Body of pancreas (tissue), 4 donors: ENCODE measurements around the gene KRTAP4-16. TPM values are rescaled to one million over a fixed set of nuclear protein-coding genes. Genes with fewer than 3 reads are reported as not detected.

Source experiments
- ATAC-seq: fragments of 150-250 bp; one replicate; pipeline ENCODE4 v1.9.1; 2016
- DNase-seq, 4 donors: peaks; one replicate each; pipeline ENCODE4 v3.0.0-alpha.2; 2019
- H3K27ac ChIP-seq, 4 donors: fragments of 200-600 bp; sonication (generic); 1 replicate in 3 of 4; 2 replicates in 1 of 4; pipeline versions ENCODE4 v1.5.1 to v1.6.1; 2016 to 2019; ENCODE audit warnings: mild to moderate bottlenecking in 1 of 4, mixed read lengths in 1 of 4, moderate library complexity in 1 of 4
- H3K27me3 ChIP-seq, 2 donors: fragments of 200-600 bp; sonication (generic); one replicate each; pipeline ENCODE4 v1.6.0; 2016; ENCODE audit warnings: mild to moderate bottlenecking in 1 of 2
- H3K36me3 ChIP-seq, 2 donors: fragments of 200-600 bp; sonication (generic); replicated peaks in 1 of 2; 2 replicates each; pipeline ENCODE4 v1.5.1; 2016; ENCODE audit warnings: low read depth in 2 of 2; ENCODE audit not compliant: insufficient read depth in 1 of 2
- H3K4me1 ChIP-seq: fragments of 200-600 bp; sonication (generic); one replicate; pipeline ENCODE4 v1.6.0; 2016
- H3K4me3 ChIP-seq, 2 donors: fragments of 200-600 bp; sonication (generic); 1 replicate in 1 of 2; 2 replicates in 1 of 2; pipeline ENCODE4 v1.5.1; 2016 to 2019
- H3K9me3 ChIP-seq, 3 donors: fragments of 200-600 bp; sonication (generic); 1 replicate in 2 of 3; 2 replicates in 1 of 3; pipeline ENCODE4 v1.5.1; 2016
- POLR2A ChIP-seq, 3 donors: fragments of 450-650 bp; IDR thresholded peaks; one replicate each; pipeline ENCODE4 v1.6.1; 2016; ENCODE audit warnings: antibody characterized with exemption in 3 of 3, mild to moderate bottlenecking in 2 of 3
- WGBS, 2 donors: methylation state at CpG; one replicate each; pipeline ENCODE4 v1.1.5; 2017; 5-methylcytosine and 5-hydroxymethylcytosine counted together
- intact Hi-C: fragments of 100-400 bp; cut with DNase I; formaldehyde crosslinking; loops from one replicate; pipeline ENCODE4 v1.15.1; 2023
- total RNA-seq, 2 donors: library from RNA; depleted of rRNA; stranded (reverse); fragments of >200 nt; gene quantifications; one replicate each; pipeline ENCODE4 v1.1.0, GENCODE V29; 2016
- TF ChIP-seq, protein P1 (sequence below), 7 experiments: fragments of 450-650 bp in 4 of 7; fragments of 200-600 bp in 3 of 7; sonication (generic) in 3 of 7; IDR thresholded peaks; one replicate each; pipeline ENCODE4 v1.5.1; 2016 to 2019; ENCODE audit warnings: antibody characterized with exemption in 7 of 7

The KRTAP4-16 gene
- total RNA-seq, 2 donors from 2014 or later = not detected

DNA sequence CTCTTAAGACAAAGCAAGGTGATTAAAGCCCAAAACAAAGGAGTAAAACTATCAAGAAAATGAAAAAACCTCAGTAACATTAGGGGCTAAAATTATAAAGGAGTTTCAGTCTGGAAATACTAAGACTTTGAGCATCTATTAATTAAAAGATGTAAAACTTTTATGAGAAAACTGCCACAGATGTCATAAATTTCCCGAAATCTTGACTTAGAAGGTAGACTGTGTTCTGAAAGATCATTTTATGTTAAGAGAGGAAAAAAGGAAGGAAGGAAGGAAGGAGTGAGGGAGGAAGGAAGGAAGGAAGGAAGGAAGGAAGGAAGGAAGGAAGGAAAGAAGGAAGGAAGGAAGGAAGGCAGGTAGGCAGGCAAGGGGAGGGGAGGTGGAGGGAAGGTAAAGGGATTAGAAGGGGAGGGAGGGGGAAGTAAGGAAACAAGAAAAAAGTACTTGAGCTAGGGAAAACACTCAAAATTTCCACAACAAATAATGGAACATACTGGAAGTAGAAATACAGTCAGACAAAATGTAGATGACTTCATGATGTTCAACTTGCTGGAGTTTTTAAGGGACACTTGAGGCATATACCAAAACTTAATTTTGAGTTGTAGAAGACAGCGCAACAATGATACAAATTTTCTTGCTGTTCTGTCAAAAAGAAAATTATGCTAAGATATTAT, 45.7 kb upstream of the KRTAP4-16 start:
- no peaks in the 10 kb centered on the region for H3K9me3 ChIP-seq
- H3K4me1 ChIP-seq = no peaks in the 10 kb centered on the region
- no peak overlapping the region for H3K27ac ChIP-seq
- ATAC-seq = no peak
- no peaks in the 10 kb centered on the region for H3K36me3 ChIP-seq
- intact Hi-C loops = no loop called here
- no peak for DNase-seq
- TF ChIP-seq, protein P1, sequence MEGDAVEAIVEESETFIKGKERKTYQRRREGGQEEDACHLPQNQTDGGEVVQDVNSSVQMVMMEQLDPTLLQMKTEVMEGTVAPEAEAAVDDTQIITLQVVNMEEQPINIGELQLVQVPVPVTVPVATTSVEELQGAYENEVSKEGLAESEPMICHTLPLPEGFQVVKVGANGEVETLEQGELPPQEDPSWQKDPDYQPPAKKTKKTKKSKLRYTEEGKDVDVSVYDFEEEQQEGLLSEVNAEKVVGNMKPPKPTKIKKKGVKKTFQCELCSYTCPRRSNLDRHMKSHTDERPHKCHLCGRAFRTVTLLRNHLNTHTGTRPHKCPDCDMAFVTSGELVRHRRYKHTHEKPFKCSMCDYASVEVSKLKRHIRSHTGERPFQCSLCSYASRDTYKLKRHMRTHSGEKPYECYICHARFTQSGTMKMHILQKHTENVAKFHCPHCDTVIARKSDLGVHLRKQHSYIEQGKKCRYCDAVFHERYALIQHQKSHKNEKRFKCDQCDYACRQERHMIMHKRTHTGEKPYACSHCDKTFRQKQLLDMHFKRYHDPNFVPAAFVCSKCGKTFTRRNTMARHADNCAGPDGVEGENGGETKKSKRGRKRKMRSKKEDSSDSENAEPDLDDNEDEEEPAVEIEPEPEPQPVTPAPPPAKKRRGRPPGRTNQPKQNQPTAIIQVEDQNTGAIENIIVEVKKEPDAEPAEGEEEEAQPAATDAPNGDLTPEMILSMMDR (IDR thresholded peaks at IDR 0.05) = no peak
- no peak for TF ChIP-seq POLR2A (IDR thresholded peaks at IDR 0.05)
- no peaks in the 10 kb centered on the region for H3K27me3 ChIP-seq
- no peak overlapping the region for H3K4me3 ChIP-seq
- 83 to 91% methylated on average over 2 of the region's 2 CpGs for WGBS, 2 donors

GRCh38 chr17:41145261-41145660, 43.3 kb upstream of the KRTAP4-16 start:
- no peaks in the 10 kb centered on the region for H3K4me1 ChIP-seq
- H3K36me3 ChIP-seq = no peaks in the 10 kb centered on the region
- 54 to 70% methylated on average over 2 of the region's 2 CpGs for WGBS, 2 donors
- no peak overlapping the region for H3K4me3 ChIP-seq
- H3K9me3 ChIP-seq = no peaks in the 10 kb centered on the region
- intact Hi-C loops = no loop called here
- no peak for DNase-seq
- no peak for TF ChIP-seq POLR2A (IDR thresholded peaks at IDR 0.05)
- TF ChIP-seq, protein P1 (IDR thresholded peaks at IDR 0.05) = no peak
- no peak overlapping the region for H3K27ac ChIP-seq
- H3K27me3 ChIP-seq = no peaks in the 10 kb centered on the region
- ATAC-seq = no peak

DNA sequence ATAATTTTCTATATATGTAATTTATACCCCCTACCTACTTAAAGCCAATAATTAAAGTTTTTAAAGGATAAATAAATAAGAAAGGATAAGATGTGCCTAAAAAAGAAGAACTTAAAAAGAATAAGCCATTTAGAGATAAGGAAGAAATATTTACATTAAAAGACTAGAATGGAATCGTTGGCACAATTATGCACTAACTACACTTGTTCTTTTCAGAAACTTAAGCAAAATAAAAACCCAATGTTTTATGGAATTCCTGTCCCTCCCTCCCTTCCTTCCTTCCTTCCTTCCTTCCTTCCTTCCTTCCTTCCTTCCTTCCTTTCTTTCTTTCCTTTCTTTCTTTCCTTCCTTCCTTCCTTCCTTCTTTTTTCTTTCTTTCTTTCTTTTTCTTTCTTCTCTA, 42.8 kb upstream of the KRTAP4-16 start:
- TF ChIP-seq POLR2A (IDR thresholded peaks at IDR 0.05) = no peak
- TF ChIP-seq, protein P1 (IDR thresholded peaks at IDR 0.05) = no peak
- H3K4me3 ChIP-seq = no peak overlapping the region
- H3K36me3 ChIP-seq = no peaks in the 10 kb centered on the region
- no peaks in the 10 kb centered on the region for H3K9me3 ChIP-seq
- no peaks in the 10 kb centered on the region for H3K27me3 ChIP-seq
- DNase-seq = no peak
- no peaks in the 10 kb centered on the region for H3K4me1 ChIP-seq
- ATAC-seq = no peak
- H3K27ac ChIP-seq = no peak overlapping the region
- WGBS, 2 donors = 77 to 79% methylated on average over 1 of the region's 1 CpG
- intact Hi-C loops = no loop called here

DNA sequence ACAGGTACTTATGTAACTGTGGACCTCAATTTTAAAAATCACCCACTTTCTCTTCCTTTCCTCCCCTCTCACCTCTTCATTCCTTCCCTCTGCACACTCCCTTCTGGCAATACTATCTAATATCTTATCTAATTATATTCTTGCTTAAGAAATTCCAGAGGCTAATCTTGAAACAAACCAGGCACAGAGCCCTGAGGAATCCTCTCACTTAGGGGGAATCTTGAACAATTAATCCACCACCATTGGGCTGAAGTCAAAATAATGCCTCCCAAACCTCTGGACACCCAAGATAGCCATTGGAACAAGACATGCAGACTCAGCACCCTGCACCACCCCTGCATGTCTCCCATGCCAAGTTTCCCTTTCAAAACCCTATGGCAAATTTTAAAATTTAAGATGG, 39.4 kb upstream of the KRTAP4-16 start:
- no peaks in the 10 kb centered on the region for H3K27me3 ChIP-seq
- no peaks in the 10 kb centered on the region for H3K4me1 ChIP-seq
- intact Hi-C loops = no loop called here
- no peaks in the 10 kb centered on the region for H3K9me3 ChIP-seq
- no peak for TF ChIP-seq POLR2A (IDR thresholded peaks at IDR 0.05)
- TF ChIP-seq, protein P1 (IDR thresholded peaks at IDR 0.05) = no peak
- H3K36me3 ChIP-seq = no peaks in the 10 kb centered on the region
- ATAC-seq (no peak), DNase-seq (no peak)
- no peak overlapping the region for H3K4me3 ChIP-seq
- H3K27ac ChIP-seq = no peak overlapping the region
